GM12878 (cell line): ENCODE results near the gene BRAF. TPM values are rescaled to one million over a fixed set of nuclear protein-coding genes. Genes with fewer than 3 reads are reported as not detected.

Source experiments
- ATAC-seq: fragments of 200-7000 bp; cut with Tn5 transposase; 3 replicates; pipeline ENCODE4 v1.9.1; 2020; ENCODE audit warnings: mild to moderate bottlenecking, moderate library complexity
- BruUV-seq: library from RNA; stranded (reverse); fragments of 400-500 nt; replicated peaks from 2 replicates; lab custom pipeline; 2021; lab: Mats Ljungman, UMichigan
- CTCF ChIA-PET: fragments of 300-600 bp; sonication (Branson Sonifier 250); formaldehyde crosslinking; extraction: SDS; loops from one replicate; lab custom pipeline; 2021; ENCODE audit warnings: inconsistent platforms; lab: Yijun Ruan, JAX
- POLR2A ChIA-PET: fragments of 350-600 bp; formaldehyde crosslinking; extraction: SDS; loops from one replicate; lab custom pipeline; 2021; ENCODE audit warnings: inconsistent platforms; lab: Charles Lee
- RAD21 ChIA-PET: fragments of 300-600 bp; sonication (Branson Sonifier 250); formaldehyde crosslinking; loops from one replicate; lab custom pipeline; 2023; ENCODE audit warnings: antibody characterized with exemption; ENCODE audit not compliant: unreplicated experiment; lab: Charles Lee
- SMC1A ChIA-PET: fragments of 300-600 bp; sonication (Branson Sonifier 250); formaldehyde crosslinking; loops from one replicate; lab custom pipeline; 2023; ENCODE audit not compliant: unreplicated experiment, uncharacterized antibody; lab: Charles Lee
- DNase-seq: peaks from one replicate; pipeline ENCODE4 v3.0.0-alpha.2; 2011; ENCODE audit warnings: low read depth, low spot score
- FAIRE-seq: peaks from 3 replicates; lab custom pipeline; 2011; peaks lifted over from hg19 to GRCh38; lab: Jason Lieb, UNC
- H2AFZ ChIP-seq: 2 replicates; pipeline ENCODE4 v1.6.0; 2011; ENCODE audit warnings: low read depth, low read length, control low read depth; ENCODE audit not compliant: control insufficient read depth
- H3K27ac ChIP-seq: 2 replicates; pipeline ENCODE4 v1.5.1; 2011; ENCODE audit warnings: control low read depth; ENCODE audit not compliant: control insufficient read depth, insufficient read depth
- H3K27me3 ChIP-seq, 2 experiments: replicated peaks in 1 of 2; 2 replicates each; pipeline versions ENCODE4 v1.6.0 to v1.6.1; 2011; ENCODE audit warnings: low read length in 1 of 2; ENCODE audit not compliant: control insufficient read depth in 2 of 2, insufficient read depth in 2 of 2
- H3K36me3 ChIP-seq, 2 experiments: 2 replicates each; pipeline ENCODE4 v1.5.1; 2011; ENCODE audit warnings: low read length in 1 of 2; ENCODE audit not compliant: control insufficient read depth in 2 of 2, insufficient read depth in 2 of 2
- H3K4me1 ChIP-seq: 2 replicates; pipeline ENCODE4 v1.6.1; 2011; ENCODE audit warnings: mild to moderate bottlenecking, low read length, moderate library complexity, mixed read lengths; ENCODE audit not compliant: control insufficient read depth, insufficient read depth
- H3K4me2 ChIP-seq: 2 replicates; pipeline ENCODE4 v1.6.0; 2011; ENCODE audit warnings: control low read depth; ENCODE audit not compliant: control insufficient read depth, insufficient read depth
- H3K4me3 ChIP-seq: fragments of 200-600 bp; sonication (generic); 2 replicates; pipeline ENCODE4 v1.5.1; 2016
- H3K79me2 ChIP-seq: 2 replicates; pipeline ENCODE4 v1.6.0; 2011; ENCODE audit warnings: low read length; ENCODE audit not compliant: control insufficient read depth, insufficient read depth
- H3K9ac ChIP-seq: 2 replicates; pipeline ENCODE4 v1.8.0; 2011; ENCODE audit warnings: low read length, control low read depth, mixed read lengths; ENCODE audit not compliant: control insufficient read depth, insufficient read depth
- H3K9me3 ChIP-seq: replicated peaks from 3 replicates; pipeline ENCODE4 v1.5.1; 2011; ENCODE audit warnings: mild to moderate bottlenecking, low read length; ENCODE audit not compliant: control insufficient read depth, insufficient read depth
- H4K20me1 ChIP-seq: 2 replicates; pipeline ENCODE4 v1.6.0; 2011; ENCODE audit not compliant: control insufficient read depth, insufficient read depth
- ATF7 ChIP-seq: fragments of 450-650 bp; IDR thresholded peaks from 2 replicates; pipeline ENCODE4 v1.6.1; 2016; ENCODE audit warnings: low read depth, mild to moderate bottlenecking
- HDAC6 ChIP-seq: fragments of 200-600 bp; sonication (generic); IDR thresholded peaks from one replicate; pipeline ENCODE4 v1.8.0; 2017; ENCODE audit warnings: antibody characterized with exemption; ENCODE audit not compliant: unreplicated experiment
- HDGF ChIP-seq: fragments of 450-650 bp; IDR thresholded peaks from 2 replicates; pipeline ENCODE4 v1.6.1; 2016; ENCODE audit warnings: antibody characterized with exemption
- MTA3 ChIP-seq: IDR thresholded peaks from 2 replicates; pipeline ENCODE4 v1.6.1; 2012; ENCODE audit warnings: low read length, inconsistent platforms, borderline replicate concordance
- RCOR1 ChIP-seq: conservative IDR thresholded peaks from 2 replicates; pipeline ENCODE4 v1.6.1; 2012; ENCODE audit warnings: low read depth, low read length, improper control_type of control experiment
- SMARCA5 ChIP-seq: fragments of 450-650 bp; IDR thresholded peaks from 2 replicates; pipeline ENCODE4 v1.6.1; 2017; ENCODE audit warnings: mild to moderate bottlenecking
- WRNIP1 ChIP-seq: IDR thresholded peaks from 2 replicates; pipeline ENCODE4 v1.6.1; 2011; ENCODE audit warnings: low read depth, low read length, improper control_type of control experiment, borderline replicate concordance
- ZNF274 ChIP-seq: IDR thresholded peaks from one replicate; pipeline ENCODE4 v1.8.0; 2011; ENCODE audit not compliant: insufficient read length, insufficient read depth
- ZNF622 ChIP-seq: fragments of 450-650 bp; IDR thresholded peaks from 2 replicates; pipeline ENCODE4 v1.6.1; 2017; ENCODE audit warnings: mild to moderate bottlenecking, inconsistent platforms
- WGBS: methylation state at CpG from one replicate; pipeline ENCODE4 v1.1.6; 2016; ENCODE audit warnings: low lambda C conversion rate; ENCODE audit not compliant: insufficient replicate concordance, insufficient coverage; ENCODE audit errors: missing lambda C conversion rate; 5-methylcytosine and 5-hydroxymethylcytosine counted together
- in situ Hi-C: fragments of 300-500 bp; cut with MboI; formaldehyde crosslinking; loops from 9 replicates; pipeline ENCODE4 v1.14.3; 2018; ENCODE audit warnings: mixed read lengths
- intact Hi-C: fragments of 100-400 bp; cut with micrococcal nuclease; formaldehyde crosslinking; loops from one replicate; pipeline ENCODE4 v1.14.2; 2022; ENCODE audit not compliant: unreplicated experiment
- polyA plus RNA-seq, 11 experiments: library from polyadenylated mRNA; depleted of rRNA in 4 of 11; unstranded in 6 of 11; stranded (reverse) in 5 of 11; fragments of >200 nt; fragmentation: Nextera tagmentation in 4 of 11; fragmentation: Illumina TruSeq in 1 of 11; extraction: Ambion mirVana in 4 of 11; extraction: Trizol in 1 of 11; gene quantifications; 1 replicate in 1 of 11; 2 replicates in 10 of 11; pipeline versions ENCODE4 v1.2.1 to v1.2.3, GENCODE V29; 2011 to 2016; ENCODE audit warnings: inconsistent platforms in 2 of 11, missing spikeins in 2 of 11, low read depth in 1 of 11
- total RNA-seq, 4 experiments: library from RNA; depleted of rRNA in 3 of 4; stranded (reverse); fragments of >200 nt in 3 of 4; fragmentation: Illumina TruSeq in 1 of 4; extraction: Trizol in 1 of 4; gene quantifications; 2 replicates each; pipeline versions ENCODE4 v1.2.1 to v1.2.3, GENCODE V29; 2013 to 2021
- TF ChIP-seq, protein P1 (sequence below): fragments of 450-650 bp; IDR thresholded peaks from 2 replicates; pipeline ENCODE4 v1.6.1; 2018; ENCODE audit warnings: borderline replicate concordance, mild to moderate bottlenecking; ENCODE audit not compliant: partially characterized antibody
- TF ChIP-seq, protein P2 (sequence below): IDR thresholded peaks from 2 replicates; pipeline ENCODE4 v1.6.1; 2011; ENCODE audit warnings: borderline replicate concordance, low read depth, mild to moderate bottlenecking, moderate library complexity, mixed read lengths, low read length; ENCODE audit not compliant: insufficient read depth; ENCODE audit errors: extremely low read length

BRAF gene
- total and polyA plus RNA-seq, 10 of the 15 experiments (the other 5 are each of a cell fraction or from before 2014, with no cell fraction given) = 2.6 to 31.0 (median 10.6) TPM

DNA sequence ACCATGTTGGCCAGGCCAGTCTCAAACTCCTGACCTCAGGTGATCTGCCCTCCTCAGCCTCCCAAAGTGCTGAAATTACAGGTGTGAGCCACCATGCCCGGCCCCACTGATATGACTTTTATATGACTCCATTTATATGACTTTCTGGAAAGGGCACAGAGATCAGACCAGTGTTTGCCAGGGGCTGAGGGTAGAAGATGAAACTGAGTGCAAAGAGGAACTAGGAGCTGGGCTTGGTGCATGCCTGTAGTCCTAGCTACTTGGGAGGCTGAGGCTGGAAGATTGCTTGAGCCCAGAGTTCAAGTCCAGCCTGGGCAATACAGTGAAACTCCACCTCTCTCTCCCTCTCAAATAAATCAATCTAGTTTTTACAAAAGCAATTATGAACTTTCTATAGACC is 7.5 kb downstream of the BRAF start:
- in situ Hi-C loops = loop anchor here (25.0 kb wide), 1 partner anchor 1555 kb away; the partner anchor contains the start of gene LUC7L2
- Histone ChIP-seq H3K4me2 (no peak overlapping the region), H3K36me3 (no peaks in the 10 kb centered on the region), H3K79me2 (peaks cover 61% of the 10 kb centered on the region), H2AFZ (no peak overlapping the region), H3K27me3 (no peaks in the 10 kb centered on the region), H3K4me3 (no peak overlapping the region), H3K27ac (no peak overlapping the region), H4K20me1 (no peaks in the 10 kb centered on the region), H3K9me3 (peaks cover 5% of the 10 kb centered on the region; the same call in 2 of the 3 replicates), H3K4me1 (no peaks in the 10 kb centered on the region), H3K9ac (no peak overlapping the region)
- BruUV-seq = no TSS peak
- no peak for TF ChIP-seq WRNIP1
- no peak for TF ChIP-seq MTA3
- no peak for TF ChIP-seq ZNF622
- TF ChIP-seq SMARCA5 = no peak
- TF ChIP-seq ZNF274 = no peak
- TF ChIP-seq, protein P1, sequence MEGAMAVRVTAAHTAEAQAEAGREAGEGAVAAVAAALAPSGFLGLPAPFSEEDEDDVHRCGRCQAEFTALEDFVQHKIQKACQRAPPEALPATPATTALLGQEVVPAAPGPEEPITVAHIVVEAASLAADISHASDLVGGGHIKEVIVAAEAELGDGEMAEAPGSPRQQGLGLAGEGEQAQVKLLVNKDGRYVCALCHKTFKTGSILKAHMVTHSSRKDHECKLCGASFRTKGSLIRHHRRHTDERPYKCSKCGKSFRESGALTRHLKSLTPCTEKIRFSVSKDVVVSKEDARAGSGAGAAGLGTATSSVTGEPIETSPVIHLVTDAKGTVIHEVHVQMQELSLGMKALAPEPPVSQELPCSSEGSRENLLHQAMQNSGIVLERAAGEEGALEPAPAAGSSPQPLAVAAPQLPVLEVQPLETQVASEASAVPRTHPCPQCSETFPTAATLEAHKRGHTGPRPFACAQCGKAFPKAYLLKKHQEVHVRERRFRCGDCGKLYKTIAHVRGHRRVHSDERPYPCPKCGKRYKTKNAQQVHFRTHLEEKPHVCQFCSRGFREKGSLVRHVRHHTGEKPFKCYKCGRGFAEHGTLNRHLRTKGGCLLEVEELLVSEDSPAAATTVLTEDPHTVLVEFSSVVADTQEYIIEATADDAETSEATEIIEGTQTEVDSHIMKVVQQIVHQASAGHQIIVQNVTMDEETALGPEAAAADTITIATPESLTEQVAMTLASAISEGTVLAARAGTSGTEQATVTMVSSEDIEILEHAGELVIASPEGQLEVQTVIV = no peak
- no peak for TF ChIP-seq HDGF
- no peak for TF ChIP-seq ATF7
- no peak for TF ChIP-seq RCOR1
- TF ChIP-seq, protein P2, sequence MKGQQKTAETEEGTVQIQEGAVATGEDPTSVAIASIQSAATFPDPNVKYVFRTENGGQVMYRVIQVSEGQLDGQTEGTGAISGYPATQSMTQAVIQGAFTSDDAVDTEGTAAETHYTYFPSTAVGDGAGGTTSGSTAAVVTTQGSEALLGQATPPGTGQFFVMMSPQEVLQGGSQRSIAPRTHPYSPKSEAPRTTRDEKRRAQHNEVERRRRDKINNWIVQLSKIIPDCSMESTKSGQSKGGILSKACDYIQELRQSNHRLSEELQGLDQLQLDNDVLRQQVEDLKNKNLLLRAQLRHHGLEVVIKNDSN = no peak
- TF ChIP-seq HDAC6 = no peak
- ChIA-PET SMC1A (interaction anchor here (0.8 to 1.2 kb wide), 2 partner anchors 17 to 22 kb away, joined by 4 read pairs; no protein-coding TSS in a partner anchor), RAD21 (no interaction called here), POLR2A (interaction anchor here (0.6 kb wide), 1 partner anchor 13 kb away, joined by 3 read pairs; no protein-coding TSS in a partner anchor), CTCF (interaction anchor here (1.9 kb wide), 1 partner anchor 106 kb away, joined by 6 read pairs; no protein-coding TSS in a partner anchor)
- no peak for FAIRE-seq
- no peak for DNase-seq
- peak; percentile 27; the same call in 2 of the 3 replicates for ATAC-seq
- intact Hi-C loops = no loop called here
- WGBS = 94% methylated on average over 1 of the region's 1 CpG
